HUDEP-2 (cell line): ENCODE data around the gene STRN.
"Not testable (repeated sequence)": the region's sequence is repeated elsewhere in the genome, so short reads cannot be mapped to it uniquely, and the experiment has no call there.

Experiments used
- DNase-seq, 76 experiments: peaks; one replicate each; lab custom pipeline; 2025; ENCODE audit not compliant: unreplicated experiment in 76 of 76; lab: John Stamatoyannopoulos, UW

The STRN gene

GRCh38 chr2:36918307-36918706 is 48.0 kb downstream of the STRN start:
- no peak for DNase-seq

- no peak for DNase-seq
Measured at GRCh38 chr2:36915627-36916026, 50.7 kb downstream of the STRN start.

- DNase-seq: no peak
Measured at GRCh38 chr2:36912695-36913094, 53.6 kb downstream of the STRN start.

GRCh38 chr2:36911012-36911411 is 55.3 kb downstream of the STRN start:
- no peak for DNase-seq

- DNase-seq: no peak
Measured at GRCh38 chr2:36906277-36906676, 60.1 kb downstream of the STRN start.

GRCh38 chr2:36904636-36905035 is 61.7 kb downstream of the STRN start:
- DNase-seq: no peak

- DNase-seq: no peak
Measured at GRCh38 chr2:36902385-36903120, 63.8 kb downstream of the STRN start.

- no peak for DNase-seq
Measured at GRCh38 chr2:36892805-36893204, 73.5 kb downstream of the STRN start.

- no peak for DNase-seq
Measured at GRCh38 chr2:36889795-36890194, 76.5 kb downstream of the STRN start.

- DNase-seq: not testable (repeated sequence)
Measured at GRCh38 chr2:36887095-36887494, 79.2 kb downstream of the STRN start.

GRCh38 chr2:36886664-36887063 is 79.7 kb downstream of the STRN start:
- no peak for DNase-seq

- no peak for DNase-seq
Measured at GRCh38 chr2:36885605-36886004, 80.7 kb downstream of the STRN start.

- DNase-seq: no peak
Measured at GRCh38 chr2:36882532-36882931, 83.8 kb downstream of the STRN start.

GRCh38 chr2:36881816-36882215 is 84.5 kb downstream of the STRN start:
- DNase-seq: no peak

- no peak for DNase-seq
Measured at GRCh38 chr2:36878429-36878828, 87.9 kb downstream of the STRN start.

- DNase-seq: no peak
Measured at GRCh38 chr2:36871068-36871707, 95.1 kb downstream of the STRN start.

- DNase-seq: no peak
Measured at GRCh38 chr2:36869606-36870005, 96.7 kb downstream of the STRN start.

- no peak for DNase-seq
Measured at GRCh38 chr2:36861896-36862295, 104.4 kb downstream of the STRN start.

GRCh38 chr2:36859366-36859792 is 107.0 kb downstream of the STRN start:
- no peak for DNase-seq

- no peak for DNase-seq
Measured at GRCh38 chr2:36858551-36859365, 107.6 kb downstream of the STRN start.

GRCh38 chr2:36857713-36858112 is 108.6 kb downstream of the STRN start:
- DNase-seq: no peak

- no peak for DNase-seq
Measured at GRCh38 chr2:36855429-36855828, 110.9 kb downstream of the STRN start.
